ENCODE measurements around the gene RAB11FIP4. TPM values are rescaled to one million over a fixed set of nuclear protein-coding genes. Genes with fewer than 3 reads are reported as not detected.
A peak's percentile ranks its signal among the peaks of the same experiment; 100 is the strongest.

RAB11FIP4 gene
- total RNA-seq, 2 donors from 2014 or later: 35.6 to 62.2 TPM

DNA sequence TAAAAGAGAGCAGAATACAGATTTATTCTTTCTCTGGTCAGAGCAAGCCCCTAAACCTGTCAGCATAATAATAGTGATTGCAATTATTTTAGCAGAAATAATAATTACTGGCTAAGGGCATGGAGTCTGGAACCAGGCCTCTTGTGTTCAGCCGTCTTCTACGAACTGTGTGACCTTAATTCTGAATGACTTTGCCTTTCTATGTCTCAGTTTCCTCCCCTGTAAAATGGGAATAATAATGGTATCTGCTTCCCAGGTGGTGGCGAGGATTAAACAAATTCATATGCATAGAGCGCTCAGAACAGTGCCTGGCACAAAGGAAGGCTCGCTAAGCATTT, 33.4 kb downstream of the RAB11FIP4 start:
- no peaks in the 10 kb centered on the region for H3K36me3 ChIP-seq (ENCODE audit: control insufficient read depth, insufficient read depth, low read length)
- H3K27me3 Mint-ChIP-seq (ENCODE audit: insufficient read depth): peaks cover 2% of the 10 kb centered on the region
- DNase-seq: no peak
- H3K9me3 ChIP-seq (ENCODE audit: control insufficient read depth, low read length): no peaks in the 10 kb centered on the region
- H3K4me1 Mint-ChIP-seq: peaks cover 15% of the 10 kb centered on the region
- WGBS, 2 experiments (ENCODE audit: insufficient coverage in 1 of 2, insufficient read length in 1 of 2): 51 to 52% methylated on average over 5 of the region's 5 CpGs
- no peak overlapping the region for H3K4me3 ChIP-seq (ENCODE audit: low read length)
- no peak overlapping the region for H3K9ac ChIP-seq (ENCODE audit: extremely low read depth, low read length, poor library complexity, severe bottlenecking)
- no peaks in the 10 kb centered on the region for H3K9me3 Mint-ChIP-seq
- no peaks in the 10 kb centered on the region for H3K27me3 ChIP-seq (ENCODE audit: control insufficient read depth, insufficient read depth, low read length, poor library complexity, severe bottlenecking)
- H3K27ac Mint-ChIP-seq: peak overlapping the region; percentile 65
- TF ChIP-seq, protein P1, sequence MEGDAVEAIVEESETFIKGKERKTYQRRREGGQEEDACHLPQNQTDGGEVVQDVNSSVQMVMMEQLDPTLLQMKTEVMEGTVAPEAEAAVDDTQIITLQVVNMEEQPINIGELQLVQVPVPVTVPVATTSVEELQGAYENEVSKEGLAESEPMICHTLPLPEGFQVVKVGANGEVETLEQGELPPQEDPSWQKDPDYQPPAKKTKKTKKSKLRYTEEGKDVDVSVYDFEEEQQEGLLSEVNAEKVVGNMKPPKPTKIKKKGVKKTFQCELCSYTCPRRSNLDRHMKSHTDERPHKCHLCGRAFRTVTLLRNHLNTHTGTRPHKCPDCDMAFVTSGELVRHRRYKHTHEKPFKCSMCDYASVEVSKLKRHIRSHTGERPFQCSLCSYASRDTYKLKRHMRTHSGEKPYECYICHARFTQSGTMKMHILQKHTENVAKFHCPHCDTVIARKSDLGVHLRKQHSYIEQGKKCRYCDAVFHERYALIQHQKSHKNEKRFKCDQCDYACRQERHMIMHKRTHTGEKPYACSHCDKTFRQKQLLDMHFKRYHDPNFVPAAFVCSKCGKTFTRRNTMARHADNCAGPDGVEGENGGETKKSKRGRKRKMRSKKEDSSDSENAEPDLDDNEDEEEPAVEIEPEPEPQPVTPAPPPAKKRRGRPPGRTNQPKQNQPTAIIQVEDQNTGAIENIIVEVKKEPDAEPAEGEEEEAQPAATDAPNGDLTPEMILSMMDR (conservative IDR thresholded peaks at IDR 0.05): no peak
- H3K36me3 Mint-ChIP-seq (ENCODE audit: low read depth): no peaks in the 10 kb centered on the region
- peaks cover 9% of the 10 kb centered on the region for H3K4me1 ChIP-seq (ENCODE audit: control insufficient read depth, insufficient read depth, low read length)
- no peak overlapping the region for H3K4me3 Mint-ChIP-seq
- no peak overlapping the region for H3K27ac ChIP-seq (ENCODE audit: low read depth, low read length)

DNA sequence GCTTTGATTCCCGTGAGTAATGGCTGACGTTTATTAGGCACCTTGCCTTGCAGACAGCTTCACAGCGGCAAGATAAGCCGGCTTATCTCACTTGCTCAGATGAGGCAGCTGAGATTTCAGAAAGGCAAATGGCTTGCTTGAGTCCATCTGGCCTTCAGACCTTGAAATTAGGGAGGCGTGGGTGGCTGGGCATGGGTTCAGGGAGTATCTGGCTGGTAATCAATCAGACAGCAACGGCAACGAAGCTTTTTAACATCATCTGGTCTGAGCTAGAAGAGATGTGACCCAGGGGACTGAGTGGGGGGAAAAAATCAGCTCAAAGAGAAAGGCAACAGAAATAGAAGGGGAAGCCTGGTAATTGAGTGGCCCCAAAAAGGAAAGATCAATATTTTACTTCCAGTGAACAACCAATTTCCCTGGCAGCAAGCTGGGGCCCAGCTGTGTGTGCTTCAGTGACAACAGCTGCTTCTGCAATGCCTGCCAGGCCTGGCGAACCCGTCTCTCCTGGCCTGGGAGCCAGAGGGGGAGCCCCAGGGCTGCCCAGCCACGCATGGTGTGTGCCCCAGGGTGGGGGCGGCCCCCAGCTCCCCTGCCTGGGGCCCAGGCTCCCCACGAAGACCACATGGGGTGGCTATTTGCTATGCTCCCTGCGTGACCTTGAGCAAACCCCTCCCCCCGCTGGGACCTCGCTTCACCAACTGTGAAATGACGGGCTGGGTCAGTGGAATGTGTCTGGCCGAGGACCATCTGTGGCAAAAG, 34.0 kb downstream of the RAB11FIP4 start:
- no peak overlapping the region for H3K27ac ChIP-seq (ENCODE audit: low read depth, low read length)
- no peaks in the 10 kb centered on the region for H3K9me3 ChIP-seq (ENCODE audit: control insufficient read depth, low read length)
- no peaks in the 10 kb centered on the region for H3K36me3 ChIP-seq (ENCODE audit: control insufficient read depth, insufficient read depth, low read length)
- H3K9ac ChIP-seq (ENCODE audit: extremely low read depth, low read length, poor library complexity, severe bottlenecking): no peak overlapping the region
- no peak overlapping the region for H3K4me3 ChIP-seq (ENCODE audit: low read length)
- TF ChIP-seq, protein P1 (conservative IDR thresholded peaks at IDR 0.05): no peak
- DNase-seq: peak; percentile 75
- no peak overlapping the region for H3K4me3 Mint-ChIP-seq
- H3K36me3 Mint-ChIP-seq (ENCODE audit: low read depth): no peaks in the 10 kb centered on the region
- peaks cover 2% of the 10 kb centered on the region for H3K27me3 Mint-ChIP-seq (ENCODE audit: insufficient read depth)
- H3K27me3 ChIP-seq (ENCODE audit: control insufficient read depth, insufficient read depth, low read length, poor library complexity, severe bottlenecking): no peaks in the 10 kb centered on the region
- peaks cover 9% of the 10 kb centered on the region for H3K4me1 ChIP-seq (ENCODE audit: control insufficient read depth, insufficient read depth, low read length)
- peak overlapping the region; percentile 65 for H3K27ac Mint-ChIP-seq
- no peaks in the 10 kb centered on the region for H3K9me3 Mint-ChIP-seq
- WGBS, 2 experiments (ENCODE audit: insufficient coverage in 1 of 2, insufficient read length in 1 of 2): 50 to 58% methylated on average over 11 to 17 of the region's 17 CpGs
- H3K4me1 Mint-ChIP-seq: peaks cover 15% of the 10 kb centered on the region

DNA sequence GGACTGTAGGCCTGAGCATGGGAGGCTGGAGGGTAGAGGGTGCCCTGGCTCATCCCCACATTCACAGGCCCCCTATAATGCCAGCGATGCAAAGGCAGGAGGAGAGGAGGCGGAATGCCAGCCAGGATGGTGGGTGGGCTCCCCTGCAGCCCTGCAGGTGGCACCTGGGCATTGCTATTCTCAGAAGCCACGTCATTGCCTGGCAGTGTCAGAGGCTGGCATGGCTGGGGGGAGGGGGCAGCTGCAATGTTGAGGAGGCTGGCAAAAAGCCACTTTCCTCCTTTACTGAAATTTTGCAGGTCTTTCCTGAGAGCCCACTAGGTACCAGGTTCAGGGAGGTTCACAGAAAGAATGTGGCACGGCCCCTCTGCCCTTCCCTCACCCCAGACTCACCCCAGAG, 36.2 kb downstream of the RAB11FIP4 start:
- no peaks in the 10 kb centered on the region for H3K9me3 ChIP-seq (ENCODE audit: control insufficient read depth, low read length)
- peaks cover 9% of the 10 kb centered on the region for H3K4me1 ChIP-seq (ENCODE audit: control insufficient read depth, insufficient read depth, low read length)
- WGBS, 2 experiments (ENCODE audit: insufficient coverage in 1 of 2, insufficient read length in 1 of 2): 80 to 87% methylated on average over 1 to 4 of the region's 4 CpGs
- TF ChIP-seq, protein P1 (conservative IDR thresholded peaks at IDR 0.05): no peak
- peak; percentile 41 for DNase-seq
- no peak overlapping the region for H3K4me3 ChIP-seq (ENCODE audit: low read length)
- no peaks in the 10 kb centered on the region for H3K36me3 Mint-ChIP-seq (ENCODE audit: low read depth)
- peaks cover 5% of the 10 kb centered on the region for H3K27me3 Mint-ChIP-seq (ENCODE audit: insufficient read depth)
- H3K27ac Mint-ChIP-seq: no peak overlapping the region
- no peaks in the 10 kb centered on the region for H3K9me3 Mint-ChIP-seq
- H3K4me1 Mint-ChIP-seq: peaks cover 17% of the 10 kb centered on the region
- H3K4me3 Mint-ChIP-seq: no peak overlapping the region
- no peaks in the 10 kb centered on the region for H3K36me3 ChIP-seq (ENCODE audit: control insufficient read depth, insufficient read depth, low read length)
- no peak overlapping the region for H3K27ac ChIP-seq (ENCODE audit: low read depth, low read length)
- no peak overlapping the region for H3K9ac ChIP-seq (ENCODE audit: extremely low read depth, low read length, poor library complexity, severe bottlenecking)
- no peaks in the 10 kb centered on the region for H3K27me3 ChIP-seq (ENCODE audit: control insufficient read depth, insufficient read depth, low read length, poor library complexity, severe bottlenecking)

All from endodermal cell (in vitro differentiated cells).